Tibial nerve (tissue), 4 donors: ENCODE measurements around the gene TAF4.

ENCODE experiments used
- CTCF ChIP-seq, 5 experiments: fragments of 200-600 bp in 3 of 5; fragments of 450-650 bp in 2 of 5; sonication (generic) in 3 of 5; IDR thresholded peaks; one replicate each; pipeline ENCODE4 v1.5.1; 2016 to 2019; ENCODE audit warnings: antibody characterized with exemption in 5 of 5, mild to moderate bottlenecking in 3 of 5, moderate library complexity in 2 of 5
- EP300 ChIP-seq, 2 donors: sonication (generic); formaldehyde crosslinking; IDR thresholded peaks; one replicate each; pipeline ENCODE4 v1.6.1; 2017; ENCODE audit warnings: antibody characterized with exemption in 2 of 2, mild to moderate bottlenecking in 1 of 2

DNA sequence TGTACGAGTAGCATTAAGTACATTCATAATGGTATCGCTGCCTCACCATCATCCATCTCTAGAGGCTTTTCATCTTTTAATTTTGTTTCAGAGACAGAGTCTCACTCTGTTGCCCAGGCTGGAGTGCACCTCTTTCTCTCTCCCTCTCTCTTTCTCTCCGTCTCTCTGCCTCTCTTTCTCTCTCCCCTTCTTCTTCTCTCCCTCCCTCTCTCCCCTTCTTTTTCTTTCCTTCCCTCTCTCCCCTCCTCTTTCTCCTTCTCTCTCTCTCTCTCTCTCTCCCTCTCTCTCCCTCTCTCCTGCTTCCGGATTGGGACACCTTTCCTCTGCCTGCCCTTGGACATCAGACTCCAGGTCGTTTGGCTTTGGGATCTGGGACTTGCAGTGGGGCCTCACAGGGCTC lies 17.6 kb upstream of the TAF4 start:
- TF ChIP-seq EP300 (IDR thresholded peaks at IDR 0.05): no peak
- no peak for TF ChIP-seq CTCF (IDR thresholded peaks at IDR 0.05)
